Kidney (tissue), 14 donors: ENCODE measurements around the gene HGS. TPM values are rescaled to one million over a fixed set of nuclear protein-coding genes. Genes with fewer than 3 reads are reported as not detected.

Experiments
- DNase-seq, 5 donors: peaks; one replicate each; pipeline ENCODE4 v3.0.0-alpha.2; 2013 to 2020
- FAIRE-seq: peaks from 2 replicates; lab custom pipeline; 2012; peaks lifted over from hg19 to GRCh38; lab: Jason Lieb, UNC
- H3K27ac ChIP-seq, 2 donors: one replicate each; pipeline ENCODE4 v1.7.0; 2013; ENCODE audit warnings: low read depth in 2 of 2, low read length in 2 of 2, inconsistent platforms in 1 of 2
- H3K27me3 ChIP-seq: one replicate; pipeline ENCODE4 v1.7.1; 2013; ENCODE audit warnings: low read length, inconsistent platforms; ENCODE audit not compliant: control insufficient read depth, insufficient read depth
- H3K36me3 ChIP-seq, 3 donors: one replicate each; pipeline versions ENCODE4 v1.7.0 to v1.7.1; 2013; ENCODE audit warnings: low read length in 3 of 3, control low read depth in 1 of 3, inconsistent platforms in 1 of 3; ENCODE audit not compliant: insufficient read depth in 3 of 3, control insufficient read depth in 2 of 3
- H3K4me1 ChIP-seq, 3 donors: one replicate each; pipeline versions ENCODE4 v1.7.0 to v1.7.1; 2013; ENCODE audit warnings: low read length in 3 of 3, inconsistent platforms in 1 of 3, low read depth in 1 of 3; ENCODE audit not compliant: control insufficient read depth in 2 of 3, insufficient read depth in 2 of 3
- H3K4me3 ChIP-seq, 3 donors: one replicate each; pipeline versions ENCODE4 v1.7.0 to v1.8.1; 2013; ENCODE audit warnings: low read length in 3 of 3, control low read depth in 1 of 3, inconsistent platforms in 1 of 3
- H3K9ac ChIP-seq, 3 donors: one replicate each; pipeline versions ENCODE4 v1.7.0 to v1.7.1; 2013; ENCODE audit warnings: low read length in 3 of 3, control low read depth in 1 of 3, inconsistent platforms in 1 of 3
- H3K9me3 ChIP-seq, 3 donors: one replicate each; pipeline versions ENCODE4 v1.7.0 to v1.7.1; 2013; ENCODE audit warnings: low read length in 3 of 3, control low read depth in 1 of 3, inconsistent platforms in 1 of 3; ENCODE audit not compliant: control insufficient read depth in 2 of 3, insufficient read depth in 1 of 3
- intact Hi-C: fragments of 100-400 bp; cut with DNase I; formaldehyde crosslinking; loops from one replicate; pipeline ENCODE4 v1.11.1; 2022
- polyA plus RNA-seq: library from polyadenylated mRNA; stranded (reverse); fragments of 350-450 nt; fragmentation: Illumina TruSeq; extraction: RNeasy Lipid Tissue Mini Kit (QIAGEN cat#74804); gene quantifications from one replicate; pipeline ENCODE4 v1.2.3, GENCODE V29; 2014; ENCODE audit warnings: low read depth, low replicate concordance; ENCODE audit not compliant: insufficient read depth
- total RNA-seq: library from RNA; stranded (reverse); fragmentation: NEBNext Ultra II Directional; extraction: Animal tissue kit (Norgen Biotek cat#: 25700); gene quantifications from one replicate; pipeline ENCODE4 v1.2.1, GENCODE V29; 2021
- TF ChIP-seq, protein P1 (sequence below): IDR thresholded peaks from 3 replicates; pipeline ENCODE4 v1.5.1; 2012; ENCODE audit warnings: mild to moderate bottlenecking, moderate library complexity, borderline replicate concordance; ENCODE audit not compliant: insufficient read depth; ENCODE audit errors: extremely low read depth
- donor health status: control.
- donor health status: control.
- donor health status: control.
- donor health status: control.
- donor health status: control.
- donor health status: DM: yes; HTN: yes; CAD: no.
- donor health status: Normal renal cell carcinoma (clear cell type).

Gene HGS
- total and polyA plus RNA-seq, 2 donors from 2014 or later: 85.5 to 95.3 TPM

DNA sequence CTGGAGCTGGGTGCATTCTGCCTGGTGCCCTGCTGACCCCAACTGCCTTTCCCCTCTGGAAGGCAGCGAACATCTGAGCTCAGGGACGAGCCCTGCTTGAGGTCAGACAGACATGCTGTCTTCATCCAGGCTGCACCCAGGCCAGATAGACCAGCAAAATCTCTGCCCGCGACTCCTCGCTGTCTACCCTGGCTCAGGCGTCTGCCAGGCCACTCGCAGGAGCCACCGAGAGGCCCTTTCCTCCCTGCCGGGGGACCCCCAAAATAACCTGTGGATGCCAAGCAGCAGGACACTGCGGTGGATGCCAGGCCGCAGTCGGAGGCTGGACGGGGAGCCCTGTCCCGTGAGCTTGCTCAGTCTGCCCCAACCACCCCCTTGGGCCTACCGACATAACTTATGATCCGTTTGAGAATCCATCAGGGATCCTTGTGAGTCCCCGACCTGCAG lies 25.0 kb downstream of the HGS start:
- peaks cover 4% of the 10 kb centered on the region for H3K27me3 ChIP-seq
- intact Hi-C loops: no loop called here

DNA sequence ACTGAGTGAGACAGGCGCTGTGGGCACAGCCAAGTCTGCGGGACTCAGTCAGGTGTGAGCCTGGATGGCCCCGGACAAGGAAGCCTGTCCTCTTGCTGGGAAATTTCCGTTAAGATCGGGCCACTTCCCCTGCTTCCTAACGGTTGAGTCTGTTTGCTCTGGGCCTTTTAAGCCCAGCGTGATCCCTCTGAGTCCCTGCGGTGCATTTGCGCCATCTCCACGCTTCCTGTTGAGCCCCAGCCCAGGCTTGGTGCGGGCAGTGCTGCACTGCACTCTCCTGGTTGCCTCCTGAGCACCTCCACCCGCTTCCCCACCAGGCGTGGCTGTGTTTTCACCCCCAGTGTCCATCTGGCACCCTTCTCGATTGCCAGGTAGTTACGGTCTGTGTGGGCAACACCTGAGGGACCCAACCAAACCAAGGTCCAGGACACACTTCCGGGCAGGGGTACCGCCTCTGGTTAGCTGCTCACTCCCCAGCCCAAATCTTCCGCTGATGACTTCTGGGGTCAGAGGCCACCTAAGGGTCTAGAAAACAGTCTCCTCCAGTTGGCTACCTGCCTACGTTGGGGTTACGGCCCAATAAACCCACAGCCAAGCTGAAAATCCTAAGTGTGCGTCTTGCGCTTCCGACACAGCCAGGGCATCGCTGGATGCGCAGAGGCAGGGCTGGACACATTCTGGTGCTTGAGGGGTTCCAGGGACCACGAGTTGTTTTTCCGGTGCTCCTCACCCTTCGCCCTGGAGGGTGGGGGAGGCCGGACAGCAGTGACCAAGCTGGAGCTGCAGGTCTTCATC lies 26.9 kb downstream of the HGS start:
- Histone ChIP-seq H3K9ac (peak overlapping the region in 1 of 3 donors; percentile 55), H3K9me3 (no peaks in the 10 kb centered on the region), H3K27me3 (peaks cover 4% of the 10 kb centered on the region), H3K4me3 (peak overlapping the region in 2 of 3 donors; percentile 6 to 62), H3K27ac (no peak overlapping the region), H3K4me1 (peaks cover 0 to 35% (median 7%) of the 10 kb centered on the region in 3 donors), H3K36me3 (peaks cover 0 to under 1% (median 0%) of the 10 kb centered on the region in 3 donors)
- intact Hi-C loops: no loop called here
- DNase-seq (peak in 3 of 5 donors; percentile 16 to 75 (median 66)), FAIRE-seq (no peak)
- TF ChIP-seq, protein P1, sequence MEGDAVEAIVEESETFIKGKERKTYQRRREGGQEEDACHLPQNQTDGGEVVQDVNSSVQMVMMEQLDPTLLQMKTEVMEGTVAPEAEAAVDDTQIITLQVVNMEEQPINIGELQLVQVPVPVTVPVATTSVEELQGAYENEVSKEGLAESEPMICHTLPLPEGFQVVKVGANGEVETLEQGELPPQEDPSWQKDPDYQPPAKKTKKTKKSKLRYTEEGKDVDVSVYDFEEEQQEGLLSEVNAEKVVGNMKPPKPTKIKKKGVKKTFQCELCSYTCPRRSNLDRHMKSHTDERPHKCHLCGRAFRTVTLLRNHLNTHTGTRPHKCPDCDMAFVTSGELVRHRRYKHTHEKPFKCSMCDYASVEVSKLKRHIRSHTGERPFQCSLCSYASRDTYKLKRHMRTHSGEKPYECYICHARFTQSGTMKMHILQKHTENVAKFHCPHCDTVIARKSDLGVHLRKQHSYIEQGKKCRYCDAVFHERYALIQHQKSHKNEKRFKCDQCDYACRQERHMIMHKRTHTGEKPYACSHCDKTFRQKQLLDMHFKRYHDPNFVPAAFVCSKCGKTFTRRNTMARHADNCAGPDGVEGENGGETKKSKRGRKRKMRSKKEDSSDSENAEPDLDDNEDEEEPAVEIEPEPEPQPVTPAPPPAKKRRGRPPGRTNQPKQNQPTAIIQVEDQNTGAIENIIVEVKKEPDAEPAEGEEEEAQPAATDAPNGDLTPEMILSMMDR: no peak

More for the DNA sequence above, 25.0 kb downstream of the HGS start:
- Histone ChIP-seq H3K36me3 (peaks cover 0 to 5% (median 0%) of the 10 kb centered on the region in 3 donors), H3K4me1 (peaks cover 0 to 34% (median 7%) of the 10 kb centered on the region in 3 donors), H3K4me3 (no peak overlapping the region), H3K9me3 (no peaks in the 10 kb centered on the region), H3K27ac (no peak overlapping the region), H3K9ac (no peak overlapping the region)
- DNase-seq (peak in 1 of 5 donors; percentile 70), FAIRE-seq (no peak)
- TF ChIP-seq, protein P1: no peak

DNA sequence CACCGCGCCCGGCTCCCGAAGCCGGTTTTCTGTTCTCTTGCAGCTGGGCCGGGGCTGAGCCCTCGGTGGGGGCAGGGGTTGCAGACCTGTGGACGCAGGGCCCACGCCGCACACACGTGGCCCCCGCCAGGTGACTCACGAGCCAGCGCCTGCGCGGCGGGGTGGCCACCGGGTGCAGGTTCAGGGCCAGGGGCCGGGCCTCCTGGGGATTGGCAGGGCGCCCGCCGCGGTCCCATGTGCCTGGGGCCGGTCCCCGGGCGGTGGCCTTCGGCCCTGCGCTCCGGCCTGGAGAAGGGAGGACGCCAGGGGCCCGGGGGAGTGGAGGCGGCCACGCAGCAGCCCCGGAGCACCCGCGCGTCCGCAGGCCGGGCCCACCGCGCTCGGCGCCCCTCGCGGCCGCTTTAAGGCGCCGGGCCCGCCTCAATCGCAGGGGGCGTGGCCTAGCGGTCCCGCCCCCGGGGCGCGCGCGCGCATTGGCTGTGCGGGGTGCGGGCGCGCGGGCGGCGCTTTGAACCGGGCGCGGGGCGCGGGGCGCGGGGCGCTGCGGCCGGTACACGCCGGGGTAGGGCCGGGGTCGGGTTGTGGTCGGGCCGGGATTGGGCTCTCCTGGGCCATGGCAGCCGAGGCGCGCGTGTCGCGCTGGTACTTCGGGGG lies 28.1 kb downstream of the HGS start, which contains the start of gene SLC25A10:
SLC25A10 (plus strand) TSS at position 471 of the 654 bp plus-strand sequence; CDS start at position 614, 143 bp downstream.
- H3K9ac ChIP-seq: peak within 1 kb of the TSS in 1 of 3 donors; percentile 77
- no peaks in the 10 kb centered on the region for H3K36me3 ChIP-seq
- TF ChIP-seq, protein P1: no peak
- H3K4me3 ChIP-seq: peak within 1 kb of the TSS; percentile 16 to 70 (median 56)
- no peak for FAIRE-seq
- no peaks in the 10 kb centered on the region for H3K9me3 ChIP-seq
- peak within 1 kb of the TSS; percentile 51 to 65 for H3K27ac ChIP-seq
- DNase-seq: peak; percentile 70 to 95 (median 87)
- peaks cover 0 to 35% (median 7%) of the 10 kb centered on the region in 3 donors for H3K4me1 ChIP-seq
- intact Hi-C loops: no loop called here
- H3K27me3 ChIP-seq: peaks cover 4% of the 10 kb centered on the region
